ENCODE data around the gene CDC42EP4.

CDC42EP4 gene, protein sequence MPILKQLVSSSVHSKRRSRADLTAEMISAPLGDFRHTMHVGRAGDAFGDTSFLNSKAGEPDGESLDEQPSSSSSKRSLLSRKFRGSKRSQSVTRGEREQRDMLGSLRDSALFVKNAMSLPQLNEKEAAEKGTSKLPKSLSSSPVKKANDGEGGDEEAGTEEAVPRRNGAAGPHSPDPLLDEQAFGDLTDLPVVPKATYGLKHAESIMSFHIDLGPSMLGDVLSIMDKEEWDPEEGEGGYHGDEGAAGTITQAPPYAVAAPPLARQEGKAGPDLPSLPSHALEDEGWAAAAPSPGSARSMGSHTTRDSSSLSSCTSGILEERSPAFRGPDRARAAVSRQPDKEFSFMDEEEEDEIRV

GRCh38 chr17:73311781-73312641 lies at the start of gene CDC42EP4:
Gene CDC42EP4 (minus strand): TSS chr17:73312001. CDS start chr17:73286500, 25,501 bp downstream.
- H3K4me3 ChIP-seq (replicated peaks; ENCODE audit: low read depth, low read length), result peak within 1 kb of the TSS; percentile 95
- H3K36me3 ChIP-seq (ENCODE audit: control insufficient read depth, insufficient read depth, low read length), result no peaks in the 10 kb centered on the region
- DNase-seq (ENCODE audit: extremely low read depth, insufficient read length), result peak; percentile 89
- no peak for TF ChIP-seq CTCF (IDR thresholded peaks at IDR 0.05; ENCODE audit: insufficient read depth, low read length, poor library complexity, severe bottlenecking)
- H3K27me3 ChIP-seq (replicated peaks; ENCODE audit: control insufficient read depth, insufficient read depth, low read length), result no peaks in the 10 kb centered on the region

- Histone ChIP-seq H3K27me3 (replicated peaks; ENCODE audit: control insufficient read depth, insufficient read depth, low read length) (no peaks in the 10 kb centered on the region; the same call in 1 of the 2 replicates), H3K4me3 (replicated peaks; ENCODE audit: low read depth, low read length) (no peak overlapping the region), H3K36me3 (ENCODE audit: control insufficient read depth, insufficient read depth, low read length) (no peaks in the 10 kb centered on the region)
- TF ChIP-seq CTCF (IDR thresholded peaks at IDR 0.05; ENCODE audit: insufficient read depth, low read length, poor library complexity, severe bottlenecking), result no peak
- DNase-seq (ENCODE audit: extremely low read depth, insufficient read length), result no peak
Measured at GRCh38 chr17:73360961-73361761, 49.4 kb upstream of the CDC42EP4 start.

GRCh38 chr17:73359987-73360410 lies 48.2 kb upstream of the CDC42EP4 start:
- Histone ChIP-seq H3K4me3 (replicated peaks; ENCODE audit: low read depth, low read length) (no peak overlapping the region), H3K27me3 (replicated peaks; ENCODE audit: control insufficient read depth, insufficient read depth, low read length) (no peaks in the 10 kb centered on the region), H3K36me3 (ENCODE audit: control insufficient read depth, insufficient read depth, low read length) (no peaks in the 10 kb centered on the region)
- DNase-seq (ENCODE audit: extremely low read depth, insufficient read length), result no peak
- no peak for TF ChIP-seq CTCF (IDR thresholded peaks at IDR 0.05; ENCODE audit: insufficient read depth, low read length, poor library complexity, severe bottlenecking)

GRCh38 chr17:73359352-73359751 lies 47.6 kb upstream of the CDC42EP4 start:
- H3K4me3 ChIP-seq (replicated peaks; ENCODE audit: low read depth, low read length), result no peak overlapping the region
- no peaks in the 10 kb centered on the region for H3K36me3 ChIP-seq (ENCODE audit: control insufficient read depth, insufficient read depth, low read length)
- H3K27me3 ChIP-seq (replicated peaks; ENCODE audit: control insufficient read depth, insufficient read depth, low read length), result no peaks in the 10 kb centered on the region
- DNase-seq (ENCODE audit: extremely low read depth, insufficient read length), result no peak
- TF ChIP-seq CTCF (IDR thresholded peaks at IDR 0.05; ENCODE audit: insufficient read depth, low read length, poor library complexity, severe bottlenecking), result no peak

DNA sequence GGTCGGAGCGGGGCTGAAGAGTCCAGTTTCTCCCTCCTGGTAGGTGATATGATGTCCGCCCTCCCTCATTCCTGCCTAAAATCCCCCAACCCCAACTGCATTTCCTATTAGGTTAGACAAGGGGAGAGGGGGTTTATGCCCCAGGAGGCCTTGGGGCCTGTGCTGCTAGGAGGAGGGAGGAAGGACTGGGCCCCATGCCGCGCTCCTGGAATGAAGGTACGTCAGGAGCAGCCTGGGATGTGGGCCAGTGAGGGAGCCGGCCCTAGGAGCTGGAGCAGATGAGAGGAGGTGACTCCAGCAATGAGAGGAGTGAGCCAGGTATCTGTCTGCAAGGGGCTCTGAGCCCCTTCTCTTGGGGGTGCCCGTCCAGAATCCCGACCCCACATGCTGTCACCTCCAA lies 46.9 kb upstream of the CDC42EP4 start:
- DNase-seq (ENCODE audit: extremely low read depth, insufficient read length), result no peak
- H3K4me3 ChIP-seq (replicated peaks; ENCODE audit: low read depth, low read length), result no peak overlapping the region
- no peak for TF ChIP-seq CTCF (IDR thresholded peaks at IDR 0.05; ENCODE audit: insufficient read depth, low read length, poor library complexity, severe bottlenecking)
- H3K27me3 ChIP-seq (replicated peaks; ENCODE audit: control insufficient read depth, insufficient read depth, low read length), result no peaks in the 10 kb centered on the region
- no peaks in the 10 kb centered on the region for H3K36me3 ChIP-seq (ENCODE audit: control insufficient read depth, insufficient read depth, low read length)

Measured in GM06990 (cell line).